ENCODE data around the gene HPSE2.

HPSE2 gene

GRCh38 chr10:98423691-98424120 is 811.9 kb downstream of the HPSE2 start:
- DNase-seq, result no peak

DNA sequence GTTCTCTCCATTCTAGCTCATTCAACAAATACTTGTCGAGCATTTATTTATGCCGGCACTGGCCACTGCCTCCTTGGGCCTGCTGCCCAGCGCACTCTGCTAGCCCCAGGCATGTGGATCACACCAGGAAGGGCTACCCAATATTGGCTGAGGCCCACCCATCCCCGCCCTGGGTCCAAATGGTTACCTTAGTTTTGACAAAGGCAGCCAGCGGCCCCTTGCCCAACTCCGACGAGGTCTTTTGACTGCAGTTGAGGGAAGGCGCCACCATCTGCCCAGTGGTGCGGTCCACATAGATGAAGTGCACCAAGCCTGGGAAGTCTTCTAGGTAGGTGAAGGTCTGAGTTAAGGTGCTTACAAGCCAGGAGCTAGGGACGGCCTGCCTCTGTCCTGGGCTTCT is 813.5 kb downstream of the HPSE2 start:
- DNase-seq, result no peak

- no peak for DNase-seq
Observed at GRCh38 chr10:98420786-98421185, 814.9 kb downstream of the HPSE2 start.

- no peak for DNase-seq
Observed at GRCh38 chr10:98419469-98420261, 816.0 kb downstream of the HPSE2 start.

GRCh38 chr10:98418665-98419468 is 816.8 kb downstream of the HPSE2 start:
- no peak for DNase-seq

GRCh38 chr10:98417973-98418664 is 817.5 kb downstream of the HPSE2 start:
- DNase-seq, result no peak

DNA sequence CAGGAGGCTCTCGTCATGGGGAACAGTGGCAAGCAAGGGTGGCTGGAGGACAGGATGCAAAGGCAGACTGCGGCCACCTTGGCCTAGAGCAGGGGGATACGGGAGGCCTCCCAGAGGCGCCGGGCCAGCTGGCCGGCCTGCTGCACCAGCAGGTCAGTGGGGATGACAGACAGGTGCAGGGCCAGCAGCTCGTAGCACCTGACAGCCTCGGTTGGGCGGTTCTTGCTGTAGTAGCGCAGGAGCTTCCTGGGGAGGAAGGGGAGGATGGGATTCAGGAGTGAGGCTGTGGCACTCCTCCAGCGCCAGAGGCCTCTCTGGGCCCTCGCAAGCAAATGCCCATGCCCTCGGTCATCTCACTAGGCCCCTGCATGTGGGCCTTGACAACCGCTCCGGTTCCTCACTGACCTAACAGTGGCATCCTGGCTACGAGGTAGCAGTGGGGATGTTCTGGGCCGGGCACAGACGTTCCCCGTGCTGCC is 818.1 kb downstream of the HPSE2 start:
- DNase-seq, result no peak

- DNase-seq, result no peak
Observed at GRCh38 chr10:98416606-98417388, 818.9 kb downstream of the HPSE2 start.

GRCh38 chr10:98415731-98416119 is 819.9 kb downstream of the HPSE2 start:
- no peak for DNase-seq

GRCh38 chr10:98414932-98415730 is 820.5 kb downstream of the HPSE2 start, which contains the start of gene PYROXD2:
Gene PYROXD2 (minus strand): TSS chr10:98415182. CDS start chr10:98415135, 47 bp downstream.
- peak; percentile 67 for DNase-seq

DNA sequence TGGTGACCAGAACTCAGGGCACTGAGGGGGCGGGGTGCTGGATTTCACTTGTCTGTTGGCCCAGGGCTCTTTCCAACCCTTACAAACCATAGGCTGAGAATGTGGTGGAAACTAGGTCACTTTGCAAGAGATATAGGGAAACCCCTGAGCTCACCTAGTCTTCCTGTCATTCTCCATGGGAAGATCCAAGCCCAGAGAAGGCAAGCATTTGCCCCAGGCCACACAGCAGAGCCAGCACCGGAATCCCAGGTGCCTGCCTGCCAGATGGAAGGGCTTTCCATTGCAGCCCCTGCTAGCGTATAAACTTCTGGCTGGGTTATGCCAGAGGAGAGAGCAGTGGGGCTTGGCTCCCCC is 821.1 kb downstream of the HPSE2 start:
- no peak for DNase-seq

- no peak for DNase-seq
Observed at GRCh38 chr10:98411768-98412167, 823.9 kb downstream of the HPSE2 start.

DNA sequence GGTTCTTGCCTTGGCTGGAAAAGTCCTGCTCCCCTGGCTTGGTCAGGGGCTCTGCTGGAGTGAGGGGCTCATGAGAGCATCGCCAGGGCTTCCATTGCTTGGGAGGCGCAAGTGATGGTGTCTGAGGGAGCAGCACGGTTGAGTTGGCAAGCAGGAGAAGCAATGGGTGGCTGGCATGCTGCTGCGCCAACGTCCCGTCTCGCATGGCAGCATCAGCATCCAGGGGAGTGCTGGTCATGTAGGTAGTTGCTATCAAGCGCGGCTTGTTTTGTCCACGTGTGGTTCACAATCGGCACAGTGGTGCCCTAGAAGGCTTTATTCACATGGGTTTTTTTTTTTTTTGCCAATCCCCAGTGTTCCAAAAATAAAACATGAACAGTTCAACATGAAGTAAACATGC is 824.5 kb downstream of the HPSE2 start:
- no peak for DNase-seq

GRCh38 chr10:98410759-98411158 is 824.9 kb downstream of the HPSE2 start:
- DNase-seq, result no peak

DNA sequence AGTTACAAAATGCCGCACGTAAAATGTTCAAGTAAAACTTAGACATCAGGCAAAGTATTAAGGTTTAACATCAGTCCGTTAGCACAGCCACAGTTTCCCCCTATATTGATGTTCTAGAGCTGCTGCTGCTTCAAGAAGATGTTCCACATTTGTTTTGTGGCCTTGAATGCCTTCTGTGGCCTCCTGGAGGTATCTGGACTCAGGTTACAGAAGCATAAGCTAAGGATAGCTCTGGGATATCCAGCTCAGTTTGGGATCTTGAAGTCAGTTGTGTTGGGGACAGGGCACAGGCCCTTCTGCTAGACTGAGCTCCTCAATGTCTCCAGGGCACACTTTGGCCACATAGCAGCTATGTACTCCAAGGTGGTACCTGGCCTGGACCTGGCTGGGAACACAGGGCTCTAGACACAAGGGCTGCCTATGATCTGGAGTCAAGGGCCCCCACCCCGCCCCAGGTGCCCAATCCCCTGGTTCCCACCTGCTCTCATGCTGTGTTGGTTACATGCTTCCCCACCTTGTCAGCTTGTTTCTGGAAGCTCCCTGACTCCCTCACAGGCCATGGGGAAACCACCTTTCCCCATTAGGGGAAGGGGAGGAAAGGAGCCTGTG is 825.4 kb downstream of the HPSE2 start:
- no peak for DNase-seq

DNA sequence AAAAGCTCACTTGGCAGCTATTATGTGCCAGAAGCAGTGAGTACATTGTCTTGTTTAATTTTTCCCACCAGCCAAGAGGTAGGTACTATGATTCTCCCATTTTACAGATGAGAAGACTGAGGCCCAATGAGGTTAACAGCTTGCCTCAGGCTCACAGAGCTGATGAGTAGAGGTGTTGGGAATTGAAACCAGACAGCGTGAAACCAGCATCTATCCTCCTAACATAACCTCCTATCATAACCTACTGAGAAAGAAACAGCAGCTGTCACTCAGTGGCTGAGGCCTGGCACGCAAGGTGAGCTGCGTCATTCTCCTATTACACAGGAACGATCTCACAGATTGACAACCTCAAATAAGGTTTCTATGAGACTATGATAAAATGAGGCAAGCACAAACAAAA is 826.9 kb downstream of the HPSE2 start:
- DNase-seq, result no peak

GRCh38 chr10:98407744-98408241 is 827.9 kb downstream of the HPSE2 start:
- no peak for DNase-seq
